HG03175 (cell line): ENCODE measurements around the gene CDC42EP2.

Source experiments
- ATAC-seq: cut with Tn5 transposase; IDR thresholded peaks from one replicate; pipeline ENCODE4 v1.9.1; 2021; ENCODE audit warnings: mild to moderate bottlenecking, moderate library complexity; ENCODE audit not compliant: unreplicated experiment

The CDC42EP2 gene, protein sequence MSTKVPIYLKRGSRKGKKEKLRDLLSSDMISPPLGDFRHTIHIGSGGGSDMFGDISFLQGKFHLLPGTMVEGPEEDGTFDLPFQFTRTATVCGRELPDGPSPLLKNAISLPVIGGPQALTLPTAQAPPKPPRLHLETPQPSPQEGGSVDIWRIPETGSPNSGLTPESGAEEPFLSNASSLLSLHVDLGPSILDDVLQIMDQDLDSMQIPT

GRCh38 chr11:65314501-65315203 lies at the start of gene CDC42EP2:
CDC42EP2 (plus strand) TSS chr11:65314866; CDS start chr11:65320899, 6,033 bp downstream.
- ATAC-seq = peak; percentile 75

DNA sequence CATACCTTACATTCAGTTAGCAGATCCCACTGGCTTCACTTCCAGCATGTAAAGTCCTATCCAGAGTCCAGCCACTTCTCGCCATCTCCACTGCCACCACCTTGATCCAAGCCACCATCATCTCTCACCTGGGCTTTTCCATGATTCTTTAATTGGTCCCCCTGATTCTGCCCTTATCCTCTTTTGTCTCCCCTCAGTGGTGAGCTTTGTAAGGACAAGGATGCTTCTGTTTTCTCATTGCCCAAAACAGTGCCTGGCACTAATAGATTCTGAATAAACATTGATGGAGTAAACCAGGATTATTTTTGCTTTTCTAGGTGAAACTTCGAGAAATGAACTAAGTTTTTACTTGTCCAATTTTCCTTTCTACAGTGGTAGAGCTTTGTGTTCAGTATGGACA lies 48.5 kb upstream of the CDC42EP2 start:
- ATAC-seq = no peak

DNA sequence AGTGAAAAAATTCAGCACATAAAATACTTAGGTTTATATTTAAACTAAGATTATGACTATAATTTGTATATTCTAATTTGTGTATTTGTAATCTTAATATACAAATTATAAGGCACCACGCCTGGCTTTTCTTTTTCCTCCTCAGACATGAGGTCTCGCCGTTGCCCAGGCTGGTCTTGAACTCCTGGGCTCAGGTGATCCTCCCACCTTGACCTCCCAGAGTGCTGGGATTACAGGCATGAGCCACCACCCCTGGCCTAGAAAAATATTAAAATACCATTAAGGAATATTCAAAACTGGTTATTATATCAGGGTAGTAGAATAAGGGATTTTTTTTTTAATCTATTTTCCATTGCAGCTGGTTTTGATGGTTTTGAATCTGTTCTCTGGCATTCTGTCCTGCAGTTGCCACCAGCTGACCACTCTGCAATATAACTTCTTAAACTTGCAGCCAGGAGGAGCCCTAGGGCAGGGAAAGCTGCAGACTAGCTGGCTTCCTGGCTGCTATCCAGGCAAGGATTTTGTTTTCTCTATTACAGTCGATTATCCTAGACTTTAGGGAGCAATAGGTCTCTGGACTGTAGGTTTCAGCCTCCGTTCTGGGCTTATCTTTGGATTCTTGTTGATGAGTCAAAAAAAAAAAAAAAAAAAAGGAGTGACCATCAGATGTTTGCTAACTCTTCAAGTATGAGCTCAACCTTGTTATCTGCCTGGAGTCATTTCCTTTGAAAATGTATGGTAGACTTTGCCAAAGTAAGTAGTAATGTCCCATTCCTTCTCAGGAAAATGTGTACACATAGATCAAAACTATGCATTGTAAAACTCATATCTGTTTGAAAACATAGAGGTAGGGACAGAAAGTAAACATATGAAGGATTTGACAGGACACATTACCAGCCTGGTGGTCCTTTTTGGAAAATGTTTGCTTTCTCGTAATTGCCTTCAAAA lies 39.7 kb upstream of the CDC42EP2 start:
- no peak for ATAC-seq

GRCh38 chr11:65275906-65276305 lies 38.8 kb upstream of the CDC42EP2 start:
- no peak for ATAC-seq

DNA sequence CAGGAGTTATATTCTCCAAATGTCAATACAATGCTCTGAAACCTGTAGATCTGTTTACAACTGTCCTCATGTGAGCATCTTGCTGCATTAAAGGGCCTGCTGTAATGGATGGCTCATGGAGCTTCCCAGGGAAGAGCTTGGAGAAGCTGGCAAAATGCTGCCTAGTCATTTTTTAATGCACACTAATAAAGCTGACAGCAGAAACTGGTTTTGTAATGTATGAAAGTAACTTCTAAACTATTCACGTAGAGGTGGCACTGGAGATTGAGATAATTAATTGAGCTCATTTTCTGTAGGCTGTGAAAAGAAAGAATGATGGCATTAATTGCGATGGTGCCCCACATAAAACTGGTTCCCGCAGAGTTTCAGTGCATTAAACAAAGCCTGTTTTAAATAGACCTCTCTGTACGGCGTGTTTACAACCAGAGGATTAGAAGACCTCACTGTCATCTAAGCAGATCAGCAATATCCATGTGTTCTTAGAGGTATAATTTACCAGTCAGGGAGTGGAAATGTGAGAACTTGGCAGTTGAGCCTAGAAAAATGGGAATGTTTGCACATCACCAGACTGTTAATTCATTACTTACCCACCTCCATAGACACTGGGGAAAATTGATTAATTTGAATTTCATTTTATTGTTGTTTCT lies 36.9 kb upstream of the CDC42EP2 start:
- ATAC-seq = no peak

- no peak for ATAC-seq
Observed at GRCh38 chr11:65278356-65278755, 36.3 kb upstream of the CDC42EP2 start.

GRCh38 chr11:65279279-65279678 lies 35.4 kb upstream of the CDC42EP2 start:
- ATAC-seq = no peak

DNA sequence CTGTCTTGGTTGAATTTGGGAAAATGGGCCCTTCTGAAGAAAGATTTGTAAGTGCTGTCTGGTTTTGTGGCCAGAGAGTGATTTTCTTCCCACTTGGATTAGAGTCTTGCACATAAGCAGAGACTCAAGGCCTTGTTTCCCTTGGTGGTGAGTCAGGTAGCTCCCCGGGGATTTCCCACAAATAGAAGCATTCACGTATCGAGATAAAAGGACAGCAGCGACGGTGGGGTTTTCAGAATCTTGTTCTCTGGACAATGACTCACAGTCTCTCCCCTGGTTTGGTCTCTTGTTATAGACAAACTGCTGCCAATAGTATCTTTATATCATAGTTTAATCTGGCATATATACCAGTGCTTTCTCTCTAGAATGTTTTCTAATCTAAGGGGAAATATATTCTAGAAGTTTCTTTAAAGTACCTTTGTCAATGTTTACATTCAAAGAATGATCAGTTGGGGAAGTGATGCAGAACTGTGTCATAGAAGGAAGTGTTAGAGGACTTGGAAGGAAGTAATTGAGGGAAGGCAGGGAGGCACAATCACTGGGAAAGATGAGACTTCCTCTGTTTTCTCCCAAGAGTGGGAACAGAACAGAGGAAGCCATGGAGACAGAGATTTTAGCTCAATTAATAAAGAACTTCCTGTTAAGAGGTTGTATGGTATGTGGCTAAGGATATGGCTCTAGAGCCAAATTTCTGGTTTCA lies 34.8 kb upstream of the CDC42EP2 start:
- no peak for ATAC-seq

DNA sequence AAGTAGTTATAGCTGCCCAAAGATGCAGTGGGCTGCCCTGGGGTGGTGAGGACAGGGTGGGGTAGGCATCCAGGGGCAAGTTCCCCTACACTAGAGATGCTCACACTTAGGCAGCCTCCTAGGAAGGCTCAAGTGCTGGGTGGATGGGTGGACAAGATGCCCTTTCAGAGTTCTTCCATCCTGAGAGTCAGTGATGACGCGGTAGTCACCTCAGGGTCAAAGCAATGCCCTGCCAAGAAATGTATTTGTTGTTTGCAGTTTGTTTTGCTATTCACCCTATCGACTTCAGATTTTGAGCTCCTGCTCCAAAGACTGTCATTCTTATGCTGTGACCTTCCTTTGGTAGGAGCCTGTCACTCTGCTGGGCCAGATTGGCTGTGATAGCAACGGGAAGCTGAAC lies 34.0 kb upstream of the CDC42EP2 start:
- no peak for ATAC-seq

- no peak for ATAC-seq
Observed at GRCh38 chr11:65286686-65287085, 28.0 kb upstream of the CDC42EP2 start.

GRCh38 chr11:65287601-65288000 lies 27.1 kb upstream of the CDC42EP2 start:
- no peak for ATAC-seq

DNA sequence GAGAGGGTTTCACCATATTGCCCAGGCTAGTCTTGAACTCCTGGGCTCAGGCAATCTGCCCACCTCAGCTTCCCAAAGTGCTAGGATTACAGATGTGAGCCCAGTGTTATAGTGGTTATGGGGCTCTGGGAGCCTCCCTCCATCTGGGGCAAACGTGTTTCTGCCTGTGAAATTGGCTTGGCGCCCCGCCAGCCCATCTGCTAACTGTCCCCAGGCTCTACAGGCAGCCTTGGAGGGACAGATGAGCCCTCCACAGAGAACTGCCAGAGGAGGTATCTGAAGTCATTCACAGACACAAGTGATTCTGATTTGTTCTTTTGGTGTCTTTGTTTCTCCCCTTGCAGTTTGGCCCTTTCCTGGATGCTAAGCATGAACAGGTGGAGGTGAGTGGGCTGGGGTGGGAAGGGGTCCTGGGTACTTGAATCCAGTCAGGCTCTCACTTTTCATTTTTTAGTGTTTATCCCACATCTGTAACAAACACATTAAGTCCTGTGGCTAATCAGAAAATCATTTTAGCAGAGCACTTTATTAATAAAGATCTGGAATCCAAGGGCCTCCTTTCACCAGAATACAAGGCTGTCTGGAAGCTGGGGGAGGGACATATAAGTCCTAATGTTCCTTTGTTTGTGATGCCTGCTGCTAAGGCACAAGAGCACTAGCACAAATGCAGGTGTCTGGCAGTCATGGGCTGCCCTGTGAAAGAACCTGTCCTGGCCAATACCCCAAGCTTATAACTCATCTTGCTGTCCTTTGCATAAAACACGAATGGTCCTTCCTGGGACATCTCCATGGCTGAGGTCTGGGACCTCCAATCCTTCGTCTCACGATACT lies 25.7 kb upstream of the CDC42EP2 start:
- ATAC-seq = no peak

DNA sequence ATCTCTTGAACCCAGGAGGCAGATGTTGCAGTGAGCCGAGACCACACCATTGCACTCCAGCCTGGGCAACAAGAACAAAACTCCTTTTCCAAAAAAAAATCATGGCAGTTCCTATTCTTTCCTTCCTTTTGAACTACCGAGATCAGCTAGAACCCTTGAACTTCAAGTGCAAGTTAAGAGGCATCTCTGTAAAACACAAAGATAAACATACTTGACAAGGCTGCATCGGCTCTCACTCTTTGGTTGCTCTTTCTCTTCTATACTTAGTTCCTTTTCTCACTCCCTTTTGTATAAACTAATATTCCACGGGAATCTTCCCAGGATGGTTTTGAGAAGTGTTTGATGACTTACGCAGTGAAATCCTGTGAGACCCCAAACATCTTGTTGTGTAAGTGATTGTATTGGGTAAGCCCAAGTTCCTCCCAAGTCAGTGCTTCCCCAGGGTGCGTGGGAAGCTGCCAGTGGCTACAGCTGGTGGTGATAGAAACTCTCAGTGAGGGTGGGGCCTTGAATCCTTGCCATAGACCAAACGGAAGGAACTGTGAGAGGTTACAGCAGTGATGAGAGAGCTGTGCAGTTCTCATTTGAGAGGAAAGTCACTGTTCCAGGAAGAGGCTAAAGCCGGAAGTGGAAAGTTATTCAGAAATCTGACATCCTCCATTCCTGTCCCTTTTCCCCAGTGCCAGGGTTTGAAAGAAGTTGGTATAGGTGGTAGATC lies 24.1 kb upstream of the CDC42EP2 start:
- no peak for ATAC-seq

- no peak for ATAC-seq
Observed at GRCh38 chr11:65291613-65292012, 23.1 kb upstream of the CDC42EP2 start.

DNA sequence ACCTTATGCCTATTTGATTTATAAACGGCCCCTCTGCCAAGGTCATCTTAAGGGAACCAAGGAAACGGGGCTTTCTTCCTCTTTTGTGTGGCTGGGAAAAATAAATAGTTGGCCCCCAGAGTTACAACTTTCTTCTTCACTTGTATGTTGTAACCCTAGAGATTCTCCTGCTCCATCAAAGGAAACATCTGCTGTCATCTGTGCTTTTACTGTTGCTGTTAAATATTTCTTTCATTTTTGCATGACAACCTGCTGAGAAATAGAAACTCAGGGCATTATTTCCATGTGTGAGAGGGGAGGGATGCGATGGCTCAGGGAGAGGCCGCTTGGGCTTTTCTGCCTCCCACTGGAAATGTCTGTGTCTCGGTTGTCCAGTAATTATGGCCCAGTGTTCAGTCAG lies 21.8 kb upstream of the CDC42EP2 start:
- ATAC-seq = no peak

GRCh38 chr11:65293909-65294381 lies 20.7 kb upstream of the CDC42EP2 start:
- no peak for ATAC-seq

GRCh38 chr11:65295001-65295400 lies 19.7 kb upstream of the CDC42EP2 start:
- ATAC-seq = no peak

GRCh38 chr11:65295571-65296341 lies 18.9 kb upstream of the CDC42EP2 start:
- no peak for ATAC-seq
